GM20000 (cell line): ENCODE results near the gene SLC39A2.

Experiments used
- DNase-seq: peaks from one replicate; pipeline ENCODE4 v3.0.0; 2012; ENCODE audit warnings: low spot score
- TF ChIP-seq, protein P1 (sequence below): IDR thresholded peaks from 2 replicates; pipeline ENCODE4 v1.5.1; 2012; ENCODE audit warnings: mild to moderate bottlenecking, control low read depth; ENCODE audit errors: extremely low read depth, missing control alignments

Gene SLC39A2

DNA sequence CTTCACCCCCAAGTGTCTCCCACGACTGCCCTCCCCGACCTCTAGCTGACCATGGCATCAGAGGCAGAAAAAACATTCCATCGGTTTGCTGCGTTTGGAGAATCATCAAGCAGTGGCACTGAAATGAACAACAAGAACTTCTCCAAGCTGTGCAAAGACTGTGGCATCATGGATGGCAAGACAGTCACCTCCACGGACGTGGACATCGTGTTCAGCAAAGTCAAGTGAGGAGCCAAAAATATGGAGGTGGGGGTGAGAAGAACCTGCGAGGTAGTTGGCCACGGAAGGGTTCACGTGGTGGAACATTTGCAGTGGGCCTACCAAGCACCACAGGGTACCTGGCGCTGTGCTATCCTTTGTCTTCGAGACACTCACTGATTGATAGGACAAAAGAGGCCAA is 31.4 kb downstream of the SLC39A2 start:
- no peak for DNase-seq
- TF ChIP-seq, protein P1, sequence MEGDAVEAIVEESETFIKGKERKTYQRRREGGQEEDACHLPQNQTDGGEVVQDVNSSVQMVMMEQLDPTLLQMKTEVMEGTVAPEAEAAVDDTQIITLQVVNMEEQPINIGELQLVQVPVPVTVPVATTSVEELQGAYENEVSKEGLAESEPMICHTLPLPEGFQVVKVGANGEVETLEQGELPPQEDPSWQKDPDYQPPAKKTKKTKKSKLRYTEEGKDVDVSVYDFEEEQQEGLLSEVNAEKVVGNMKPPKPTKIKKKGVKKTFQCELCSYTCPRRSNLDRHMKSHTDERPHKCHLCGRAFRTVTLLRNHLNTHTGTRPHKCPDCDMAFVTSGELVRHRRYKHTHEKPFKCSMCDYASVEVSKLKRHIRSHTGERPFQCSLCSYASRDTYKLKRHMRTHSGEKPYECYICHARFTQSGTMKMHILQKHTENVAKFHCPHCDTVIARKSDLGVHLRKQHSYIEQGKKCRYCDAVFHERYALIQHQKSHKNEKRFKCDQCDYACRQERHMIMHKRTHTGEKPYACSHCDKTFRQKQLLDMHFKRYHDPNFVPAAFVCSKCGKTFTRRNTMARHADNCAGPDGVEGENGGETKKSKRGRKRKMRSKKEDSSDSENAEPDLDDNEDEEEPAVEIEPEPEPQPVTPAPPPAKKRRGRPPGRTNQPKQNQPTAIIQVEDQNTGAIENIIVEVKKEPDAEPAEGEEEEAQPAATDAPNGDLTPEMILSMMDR = no peak

DNA sequence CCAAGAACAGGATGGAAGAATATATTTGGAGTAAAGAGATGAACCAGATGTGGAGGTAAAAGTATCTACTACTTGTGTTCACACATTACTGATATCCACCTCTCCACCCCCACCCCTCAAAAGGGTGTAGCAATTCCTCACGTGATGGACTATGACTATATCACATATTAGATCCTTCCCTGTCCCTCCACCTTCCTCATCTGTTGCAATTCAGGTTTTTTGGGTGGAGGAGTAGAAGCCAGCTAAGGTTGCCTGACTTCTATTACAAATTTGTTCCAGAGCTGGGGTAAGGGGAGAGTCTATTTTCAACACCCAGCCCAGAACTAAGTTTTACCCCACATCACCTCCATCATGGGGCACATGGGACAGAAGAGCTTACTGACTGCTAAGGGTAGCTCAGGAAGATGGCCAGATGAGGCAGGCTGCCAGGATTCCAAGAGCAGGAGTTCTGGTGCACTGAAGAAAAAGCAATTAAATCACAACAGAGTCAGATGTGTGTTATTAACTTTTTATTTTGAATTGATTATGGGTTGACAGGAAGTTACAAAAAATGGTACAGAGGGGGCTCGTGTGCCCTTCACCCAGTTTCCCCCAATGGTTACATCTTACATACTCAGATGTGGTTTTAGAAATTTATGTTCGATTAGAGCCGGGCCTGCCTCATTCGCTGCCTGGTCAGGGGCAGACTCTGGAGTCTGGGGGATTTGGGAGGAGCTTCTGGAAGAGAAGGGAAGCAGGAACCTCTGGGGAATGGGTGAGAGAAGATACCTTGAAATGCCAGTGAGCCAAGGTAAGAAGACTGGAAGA is 33.4 kb downstream of the SLC39A2 start:
- TF ChIP-seq, protein P1 = no peak
- no peak for DNase-seq

DNA sequence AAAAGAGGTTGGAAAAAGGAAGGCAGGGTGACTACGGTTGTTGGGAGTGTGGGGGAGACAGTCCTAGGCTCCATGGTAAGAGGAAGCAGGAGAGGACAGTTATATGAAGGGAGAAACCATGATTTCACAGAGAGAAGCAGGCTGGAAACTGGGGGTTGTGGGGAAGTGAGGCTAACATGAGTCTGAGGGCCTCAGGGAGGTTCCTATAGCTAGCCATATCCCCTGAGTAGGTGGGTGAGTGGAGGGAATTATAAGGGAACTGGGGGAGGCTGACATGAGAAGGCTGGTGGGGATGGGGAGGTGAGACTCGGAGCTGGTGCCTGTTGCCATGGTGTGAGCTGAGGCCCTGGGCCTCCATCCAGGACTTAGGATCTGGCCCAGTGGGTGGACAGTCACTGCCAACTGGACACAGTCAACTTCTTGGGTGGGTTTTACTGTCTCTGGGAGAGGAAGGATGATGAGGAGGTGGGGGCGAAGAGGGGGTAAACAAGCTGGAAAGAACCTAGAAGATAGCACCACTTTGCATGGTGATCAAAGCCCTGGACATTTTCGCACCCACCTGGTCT is 34.1 kb downstream of the SLC39A2 start:
- DNase-seq = no peak
- TF ChIP-seq, protein P1 = no peak

DNA sequence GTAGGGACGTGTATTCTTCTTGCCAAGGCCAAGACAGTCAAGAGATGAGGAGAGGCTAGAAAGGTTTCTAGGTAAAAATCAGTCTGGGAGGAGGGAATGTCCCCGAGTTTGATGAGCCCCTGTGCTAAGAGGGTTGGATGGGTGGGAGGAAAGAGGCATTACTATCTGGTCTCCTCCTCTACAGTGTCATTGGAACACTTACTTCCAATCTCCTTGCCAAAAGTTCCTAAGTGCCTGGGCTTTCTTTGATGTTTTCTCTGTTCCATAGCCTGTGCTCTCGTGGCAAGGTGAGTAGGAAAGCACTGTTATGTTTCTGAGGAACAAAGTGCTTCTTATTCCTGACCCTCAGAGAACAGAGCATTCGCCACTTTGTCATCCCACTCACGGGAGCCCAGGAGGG is 35.6 kb downstream of the SLC39A2 start, which contains the start of gene RNASE13:
Gene RNASE13 (minus strand): TSS at position 101 of the 400 bp plus-strand sequence. CDS start 519 bp downstream, outside the sequence.
- no peak for DNase-seq
- TF ChIP-seq, protein P1 = no peak

DNA sequence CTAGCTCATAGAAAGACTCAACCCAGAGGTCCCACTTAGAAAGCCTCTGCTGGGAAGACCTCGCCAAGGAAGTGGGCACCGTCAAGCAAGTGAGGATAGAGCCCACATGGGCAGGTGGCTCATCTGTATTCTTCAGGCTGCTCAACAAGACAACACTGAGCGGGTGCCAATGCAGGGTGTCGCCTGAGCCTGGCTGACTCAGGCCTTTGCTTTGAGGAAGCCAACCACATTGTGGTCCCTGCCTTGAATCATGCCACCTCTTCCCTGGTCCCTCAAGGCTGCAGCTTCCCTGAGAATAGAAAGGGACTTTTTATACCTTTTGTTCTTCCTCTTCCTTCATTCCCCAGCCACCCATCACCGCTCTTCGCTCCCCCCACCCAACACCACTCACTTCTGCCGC is 37.7 kb downstream of the SLC39A2 start:
- DNase-seq = no peak
- TF ChIP-seq, protein P1 = no peak

DNA sequence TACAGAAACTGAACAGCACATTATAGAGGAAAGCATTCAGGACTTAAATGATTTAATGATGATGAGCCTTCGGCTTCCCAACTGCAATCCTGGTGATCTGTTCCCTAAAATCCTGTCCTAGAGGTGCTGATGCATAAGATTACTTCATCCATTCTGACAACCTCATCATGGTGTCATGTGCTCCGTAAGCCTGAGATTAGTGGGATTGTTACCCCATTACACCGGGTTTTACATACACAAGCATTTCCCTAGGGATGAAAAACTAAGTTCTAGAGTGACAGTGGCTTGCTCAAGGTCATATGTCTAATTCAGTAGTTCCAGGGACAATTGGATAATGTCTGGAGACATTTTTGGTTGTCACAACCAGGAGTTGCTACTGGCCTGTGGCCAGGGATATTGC is 38.1 kb downstream of the SLC39A2 start:
- TF ChIP-seq, protein P1 = no peak
- no peak for DNase-seq
